Hematopoietic multipotent progenitor cell treated with erythropoietin and hydrocortisone succinate and interleukin-3 and kit ligand, for 17 days (in vitro differentiated cells): ENCODE measurements around the gene GSTA2.
"Not testable (repeated sequence)": the region's sequence is repeated elsewhere in the genome, so short reads cannot be mapped to it uniquely, and the experiment has no call there.

Experiments used
- DNase-seq: peaks from one replicate; pipeline ENCODE4 v3.0.0-alpha.2; 2015; ENCODE audit warnings: low spot score

GSTA2 gene

GRCh38 chr6:52763322-52763916 is at the start of gene GSTA2:
TSS of gene GSTA2 (minus strand) at chr6:52763475. CDS start at chr6:52757947, 5,528 bp downstream.
- DNase-seq: not testable (repeated sequence)

- not testable (repeated sequence) for DNase-seq
Measured at GRCh38 chr6:52809777-52810176, 46.5 kb upstream of the GSTA2 start.

- DNase-seq: no peak
Measured at GRCh38 chr6:52808660-52809059, 45.4 kb upstream of the GSTA2 start.

GRCh38 chr6:52803668-52804255 is 40.5 kb upstream of the GSTA2 start, which contains the start of gene GSTA1:
TSS of gene GSTA1 (minus strand) at chr6:52803816. CDS start at chr6:52799267, 4,549 bp downstream.
- DNase-seq: not testable (repeated sequence)

- no peak for DNase-seq
Measured at GRCh38 chr6:52802806-52803205, 39.5 kb upstream of the GSTA2 start.

GRCh38 chr6:52801188-52801841 is 38.0 kb upstream of the GSTA2 start:
- DNase-seq: no peak

GRCh38 chr6:52799272-52799671 is 36.0 kb upstream of the GSTA2 start:
- DNase-seq: not testable (repeated sequence)

- not testable (repeated sequence) for DNase-seq
Measured at GRCh38 chr6:52794366-52794765, 31.1 kb upstream of the GSTA2 start.

- DNase-seq: no peak
Measured at GRCh38 chr6:52790861-52791260, 27.6 kb upstream of the GSTA2 start.

- not testable (repeated sequence) for DNase-seq
Measured at GRCh38 chr6:52789658-52790057, 26.4 kb upstream of the GSTA2 start.

- no peak for DNase-seq
Measured at GRCh38 chr6:52788478-52788877, 25.2 kb upstream of the GSTA2 start.

GRCh38 chr6:52787917-52788316 is 24.6 kb upstream of the GSTA2 start:
- DNase-seq: no peak

GRCh38 chr6:52786249-52786956 is 23.1 kb upstream of the GSTA2 start:
- no peak for DNase-seq

- DNase-seq: not testable (repeated sequence)
Measured at GRCh38 chr6:52782696-52783274, 19.5 kb upstream of the GSTA2 start.

- DNase-seq: not testable (repeated sequence)
Measured at GRCh38 chr6:52782209-52782608, 18.9 kb upstream of the GSTA2 start.

GRCh38 chr6:52779237-52779636 is 16.0 kb upstream of the GSTA2 start:
- no peak for DNase-seq

- not testable (repeated sequence) for DNase-seq
Measured at GRCh38 chr6:52776711-52777351, 13.6 kb upstream of the GSTA2 start.

GRCh38 chr6:52769399-52769798 is 6.1 kb upstream of the GSTA2 start:
- DNase-seq: not testable (repeated sequence)

- not testable (repeated sequence) for DNase-seq
Measured at GRCh38 chr6:52767658-52768057, 4.4 kb upstream of the GSTA2 start.

GRCh38 chr6:52761673-52762491 is 1.4 kb downstream of the GSTA2 start:
- not testable (repeated sequence) for DNase-seq
